HCT116 (cell line): ENCODE measurements around the gene ANKRA2. TPM values are rescaled to one million over a fixed set of nuclear protein-coding genes. Genes with fewer than 3 reads are reported as not detected.

Experiments used
- ATAC-seq: fragments of 200-7000 bp; cut with Tn5 transposase; 2 replicates; pipeline ENCODE4 v1.9.1; 2020; ENCODE audit warnings: mild to moderate bottlenecking, moderate library complexity
- BruUV-seq: library from RNA; stranded (reverse); fragments of 400-500 nt; replicated peaks from 2 replicates; lab custom pipeline; 2021; lab: Mats Ljungman, UMichigan
- CTCF ChIA-PET: fragments of 300-600 bp; sonication (Branson Sonifier 250); formaldehyde crosslinking; loops from one replicate; lab custom pipeline; 2021; ENCODE audit warnings: antibody characterized with exemption; lab: Charles Lee
- POLR2A ChIA-PET: fragments of 300-600, 350-600 bp; sonication (Branson Sonifier 250); formaldehyde crosslinking; loops from one replicate; lab custom pipeline; 2021; ENCODE audit warnings: antibody characterized with exemption; lab: Charles Lee
- RAD21 ChIA-PET, 2 experiments: fragments of 300-600 bp; sonication (Branson Sonifier 250); formaldehyde crosslinking; loops; one replicate each; lab custom pipeline; 2023; ENCODE audit warnings: low total read pairs in 2 of 2; ENCODE audit not compliant: uncharacterized antibody in 2 of 2, unreplicated experiment in 2 of 2, low non-redundant PET in 1 of 2; lab: Charles Lee
- DNase-seq: peaks from one replicate; pipeline ENCODE4 v3.0.0-alpha.2; 2010; ENCODE audit warnings: low read depth, low spot score
- H2AFZ ChIP-seq: fragments of 200-600 bp; shearing (Covaris generic), sonication (generic); 2 replicates; pipeline ENCODE4 v1.6.1; 2017; ENCODE audit warnings: low read depth, mixed run types, mixed read lengths, antibody characterized with exemption, low read length; ENCODE audit not compliant: poor library complexity, severe bottlenecking
- H3K27ac ChIP-seq: 2 replicates; pipeline ENCODE4 v1.5.1; 2012; ENCODE audit warnings: low read depth, low read length
- H3K27me3 ChIP-seq: fragments of 200-600 bp; sonication (generic); 2 replicates; pipeline ENCODE4 v1.6.1; 2016; ENCODE audit warnings: mixed run types, low read length, mixed read lengths; ENCODE audit not compliant: insufficient read depth
- H3K36me3 ChIP-seq, 2 experiments: fragments of 200-500 bp in 1 of 2; fragments of 200-600 bp in 1 of 2; sonication (Bioruptor generic) in 1 of 2; sonication (generic) in 1 of 2; 2 replicates each; pipeline versions ENCODE4 v1.5.1 to v1.6.1; 2014 to 2016; ENCODE audit warnings: low read length in 2 of 2, inconsistent platforms in 1 of 2, mixed read lengths in 1 of 2, mixed run types in 1 of 2; ENCODE audit not compliant: insufficient read depth in 2 of 2, control insufficient read depth in 1 of 2
- H3K4me1 ChIP-seq, 2 experiments: fragments of 200-600 bp in 1 of 2; sonication (generic) in 1 of 2; 2 replicates each; pipeline versions ENCODE4 v1.5.1 to v1.6.1; 2012 to 2017; ENCODE audit warnings: low read length in 2 of 2, inconsistent platforms in 1 of 2, mild to moderate bottlenecking in 1 of 2, mixed read lengths in 1 of 2, mixed run types in 1 of 2, moderate library complexity in 1 of 2; ENCODE audit not compliant: insufficient read depth in 2 of 2, control insufficient read depth in 1 of 2
- H3K4me2 ChIP-seq: fragments of 200-600 bp; sonication (generic); 2 replicates; pipeline ENCODE4 v1.6.1; 2017; ENCODE audit warnings: mixed run types, low read length, mixed read lengths
- H3K4me3 ChIP-seq, 2 experiments: fragments of 200-600 bp in 1 of 2; sonication (generic) in 1 of 2; replicated peaks in 1 of 2; 2 replicates each; pipeline ENCODE4 v1.5.1; 2011 to 2016; ENCODE audit warnings: low read length in 2 of 2, control low read depth in 1 of 2, low read depth in 1 of 2, mild to moderate bottlenecking in 1 of 2, mixed read lengths in 1 of 2, mixed run types in 1 of 2
- H3K79me2 ChIP-seq: fragments of 200-600 bp; sonication (generic); 2 replicates; pipeline ENCODE4 v1.6.1; 2017; ENCODE audit warnings: mild to moderate bottlenecking, mixed run types, low read length, moderate library complexity, mixed read lengths; ENCODE audit not compliant: insufficient read depth
- H3K9ac ChIP-seq: fragments of 200-600 bp; sonication (generic); 2 replicates; pipeline ENCODE4 v1.6.1; 2016; ENCODE audit warnings: low read length, mixed read lengths
- H3K9me2 ChIP-seq: fragments of 200-600 bp; sonication (generic), shearing (Covaris generic); 2 replicates; pipeline ENCODE4 v1.6.1; 2017; ENCODE audit warnings: mixed run types, mild to moderate bottlenecking, moderate library complexity; ENCODE audit not compliant: insufficient read depth
- H3K9me3 ChIP-seq, 2 experiments: fragments of 200-500 bp in 1 of 2; fragments of 200-600 bp in 1 of 2; sonication (Bioruptor generic) in 1 of 2; sonication (generic) in 1 of 2; 2 replicates each; pipeline ENCODE4 v1.6.1; 2014 to 2017; ENCODE audit warnings: low read length in 2 of 2, mixed read lengths in 2 of 2, inconsistent platforms in 1 of 2, low read depth in 1 of 2, mild to moderate bottlenecking in 1 of 2, mixed run types in 1 of 2, moderate library complexity in 1 of 2; ENCODE audit not compliant: control insufficient read depth in 1 of 2, insufficient read depth in 1 of 2
- H4K20me1 ChIP-seq: fragments of 200-600 bp; sonication (generic), shearing (Covaris generic); 2 replicates; pipeline ENCODE4 v1.6.1; 2017; ENCODE audit warnings: mixed run types, mild to moderate bottlenecking, moderate library complexity; ENCODE audit not compliant: insufficient read depth
- EGR1 ChIP-seq: IDR thresholded peaks from 2 replicates; pipeline ENCODE4 v1.6.1; 2012; ENCODE audit warnings: low read depth
- ELF1 ChIP-seq: IDR thresholded peaks from 2 replicates; pipeline ENCODE4 v1.6.1; 2012; ENCODE audit warnings: low read depth, borderline replicate concordance
- EZH2phosphoT487 ChIP-seq: fragments of 200-600 bp; IDR thresholded peaks from 2 replicates; pipeline ENCODE4 v1.6.1; 2018; ENCODE audit warnings: antibody characterized with exemption, borderline replicate concordance
- FOSL1 ChIP-seq: IDR thresholded peaks from 2 replicates; pipeline ENCODE4 v1.6.1; 2012; ENCODE audit warnings: low read depth
- JUND ChIP-seq: IDR thresholded peaks from 2 replicates; pipeline ENCODE4 v1.6.1; 2012
- POLR2AphosphoS5 ChIP-seq: IDR thresholded peaks from 2 replicates; pipeline ENCODE4 v1.6.1; 2011; ENCODE audit warnings: mild to moderate bottlenecking, low read depth, low read length, moderate library complexity
- SP1 ChIP-seq: IDR thresholded peaks from 2 replicates; pipeline ENCODE4 v1.6.1; 2012; ENCODE audit warnings: low read depth
- intact Hi-C: fragments of 100-400 bp; cut with micrococcal nuclease; formaldehyde crosslinking; loops from 2 replicates; pipeline ENCODE4 v1.10.0; 2022
- total RNA-seq: library from RNA; stranded (reverse); gene quantifications from one replicate; pipeline ENCODE4 v1.2.1, GENCODE V29; 2021; ENCODE audit not compliant: unreplicated experiment
- TF ChIP-seq, protein P1 (sequence below): IDR thresholded peaks from 2 replicates; pipeline ENCODE4 v1.6.1; 2011; ENCODE audit warnings: mild to moderate bottlenecking, low read length, moderate library complexity; ENCODE audit not compliant: insufficient replicate concordance; ENCODE audit errors: extremely low read depth
- TF ChIP-seq, protein P2 (sequence below): IDR thresholded peaks from 2 replicates; pipeline ENCODE4 v1.6.1; 2012; ENCODE audit warnings: low read depth

ANKRA2 gene
- total RNA-seq, 1 experiment from 2014 or later, result 17.0 TPM

DNA sequence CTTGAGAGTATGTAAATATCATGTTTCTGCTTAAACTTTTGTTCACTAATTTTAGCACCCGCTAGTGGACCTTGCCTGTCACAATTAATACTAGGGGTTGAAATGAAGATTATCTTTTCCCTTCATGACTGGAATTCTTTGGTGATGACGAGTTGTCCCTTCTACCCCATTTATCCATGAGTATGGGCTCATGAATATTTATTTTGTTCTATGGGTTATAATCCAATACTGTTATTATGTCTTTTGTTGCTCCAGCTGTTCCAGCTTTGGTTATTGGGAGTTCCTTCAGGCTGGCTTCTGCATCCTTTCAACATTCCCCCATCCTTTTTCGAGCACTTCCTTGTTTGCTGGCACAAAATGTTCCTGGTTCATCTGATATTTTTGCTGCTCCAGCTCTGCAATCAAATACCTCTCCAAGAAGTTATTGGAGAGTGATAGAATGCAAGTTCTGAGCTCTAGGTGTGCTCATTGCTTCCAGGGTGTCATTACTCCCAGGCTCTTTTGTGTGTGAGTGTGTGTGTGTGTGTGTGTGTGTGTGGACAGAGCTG is 40.8 kb upstream of the ANKRA2 start:
- Histone ChIP-seq H3K36me3 (no peaks in the 10 kb centered on the region), H3K27me3 (no peaks in the 10 kb centered on the region), H3K4me2 (no peak overlapping the region), H3K9me2 (no peaks in the 10 kb centered on the region), H3K79me2 (no peaks in the 10 kb centered on the region), H4K20me1 (no peaks in the 10 kb centered on the region), H3K9ac (no peak overlapping the region), H2AFZ (no peak overlapping the region), H3K4me1 (no peaks in the 10 kb centered on the region), H3K9me3 (0 out of 4 replicates have a peak, but pooled peaks cover 0 to 4% of the 10 kb centered on the region in 2 experiments), H3K4me3 (no peak overlapping the region), H3K27ac (no peak overlapping the region)
- no peak for TF ChIP-seq EGR1
- no peak for TF ChIP-seq FOSL1
- TF ChIP-seq POLR2AphosphoS5, result no peak
- TF ChIP-seq, protein P1, sequence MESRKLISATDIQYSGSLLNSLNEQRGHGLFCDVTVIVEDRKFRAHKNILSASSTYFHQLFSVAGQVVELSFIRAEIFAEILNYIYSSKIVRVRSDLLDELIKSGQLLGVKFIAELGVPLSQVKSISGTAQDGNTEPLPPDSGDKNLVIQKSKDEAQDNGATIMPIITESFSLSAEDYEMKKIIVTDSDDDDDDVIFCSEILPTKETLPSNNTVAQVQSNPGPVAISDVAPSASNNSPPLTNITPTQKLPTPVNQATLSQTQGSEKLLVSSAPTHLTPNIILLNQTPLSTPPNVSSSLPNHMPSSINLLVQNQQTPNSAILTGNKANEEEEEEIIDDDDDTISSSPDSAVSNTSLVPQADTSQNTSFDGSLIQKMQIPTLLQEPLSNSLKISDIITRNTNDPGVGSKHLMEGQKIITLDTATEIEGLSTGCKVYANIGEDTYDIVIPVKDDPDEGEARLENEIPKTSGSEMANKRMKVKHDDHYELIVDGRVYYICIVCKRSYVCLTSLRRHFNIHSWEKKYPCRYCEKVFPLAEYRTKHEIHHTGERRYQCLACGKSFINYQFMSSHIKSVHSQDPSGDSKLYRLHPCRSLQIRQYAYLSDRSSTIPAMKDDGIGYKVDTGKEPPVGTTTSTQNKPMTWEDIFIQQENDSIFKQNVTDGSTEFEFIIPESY, result no peak
- no peak for TF ChIP-seq SP1
- ChIA-PET CTCF (no interaction called here), RAD21 (no interaction called here), POLR2A (no interaction called here)
- BruUV-seq, result no TSS peak
- ATAC-seq, result no peak
- DNase-seq, result no peak
- intact Hi-C loops, result no loop called here

DNA sequence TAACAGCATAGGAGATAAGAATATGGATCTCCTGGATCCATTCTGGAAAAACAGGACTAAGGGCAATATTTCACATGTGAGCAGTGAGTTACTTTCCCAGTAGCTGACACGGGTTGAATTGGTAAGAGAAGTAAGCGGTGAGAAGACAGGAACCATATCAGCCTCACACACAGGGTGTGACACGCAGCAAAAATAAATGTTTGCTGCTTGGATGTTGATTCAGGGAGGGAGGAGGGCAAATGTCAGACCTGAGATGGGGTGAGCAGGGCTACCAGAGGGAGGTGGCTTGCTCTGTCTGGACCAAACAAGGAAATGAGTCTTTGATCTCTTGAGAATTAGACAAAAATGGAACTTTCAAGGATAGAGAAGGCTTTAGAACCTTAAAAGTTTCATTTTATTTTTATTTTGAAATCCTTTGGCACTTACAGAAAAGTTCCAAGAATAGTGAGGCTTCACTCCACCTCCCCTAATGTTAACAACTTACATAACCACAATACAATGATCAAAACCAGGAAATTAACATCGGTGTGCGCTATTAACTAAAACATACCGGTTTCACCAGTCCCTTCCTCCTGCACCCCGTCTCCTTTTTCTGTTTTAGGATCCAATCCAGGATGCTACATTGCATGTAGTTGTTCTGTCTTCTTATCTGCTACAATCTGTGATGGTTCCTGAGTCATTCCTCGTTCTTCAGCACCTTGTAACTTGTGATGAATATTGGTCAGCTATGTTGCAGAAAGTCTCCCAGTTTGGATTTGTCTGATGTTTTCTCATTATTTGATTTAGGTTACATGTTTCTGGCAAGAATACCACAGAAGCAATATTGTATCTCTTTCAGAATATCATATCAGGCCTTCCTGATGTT is 40.0 kb upstream of the ANKRA2 start:
- H3K9ac ChIP-seq, result no peak overlapping the region
- BruUV-seq, result no TSS peak
- H3K4me3 ChIP-seq, result no peak overlapping the region
- H3K4me2 ChIP-seq, result no peak overlapping the region
- intact Hi-C loops, result no loop called here
- no peak overlapping the region for H2AFZ ChIP-seq
- H3K9me3 ChIP-seq, result 0 out of 4 replicates have a peak, but pooled peaks cover 0 to 4% of the 10 kb centered on the region in 2 experiments
- no peaks in the 10 kb centered on the region for H3K4me1 ChIP-seq
- no peak for DNase-seq
- ATAC-seq, result no peak
- H4K20me1 ChIP-seq, result no peaks in the 10 kb centered on the region
- H3K79me2 ChIP-seq, result no peaks in the 10 kb centered on the region
- H3K36me3 ChIP-seq, result no peaks in the 10 kb centered on the region
- no peaks in the 10 kb centered on the region for H3K9me2 ChIP-seq
- CTCF ChIA-PET, result no interaction called here
- no peak overlapping the region for H3K27ac ChIP-seq
- RAD21 ChIA-PET, result no interaction called here
- H3K27me3 ChIP-seq, result no peaks in the 10 kb centered on the region
- POLR2A ChIA-PET, result no interaction called here
- TF ChIP-seq JUND (no peak), ELF1 (no peak), EZH2phosphoT487 (no peak), FOSL1 (no peak), POLR2AphosphoS5 (no peak)
- TF ChIP-seq, protein P2, sequence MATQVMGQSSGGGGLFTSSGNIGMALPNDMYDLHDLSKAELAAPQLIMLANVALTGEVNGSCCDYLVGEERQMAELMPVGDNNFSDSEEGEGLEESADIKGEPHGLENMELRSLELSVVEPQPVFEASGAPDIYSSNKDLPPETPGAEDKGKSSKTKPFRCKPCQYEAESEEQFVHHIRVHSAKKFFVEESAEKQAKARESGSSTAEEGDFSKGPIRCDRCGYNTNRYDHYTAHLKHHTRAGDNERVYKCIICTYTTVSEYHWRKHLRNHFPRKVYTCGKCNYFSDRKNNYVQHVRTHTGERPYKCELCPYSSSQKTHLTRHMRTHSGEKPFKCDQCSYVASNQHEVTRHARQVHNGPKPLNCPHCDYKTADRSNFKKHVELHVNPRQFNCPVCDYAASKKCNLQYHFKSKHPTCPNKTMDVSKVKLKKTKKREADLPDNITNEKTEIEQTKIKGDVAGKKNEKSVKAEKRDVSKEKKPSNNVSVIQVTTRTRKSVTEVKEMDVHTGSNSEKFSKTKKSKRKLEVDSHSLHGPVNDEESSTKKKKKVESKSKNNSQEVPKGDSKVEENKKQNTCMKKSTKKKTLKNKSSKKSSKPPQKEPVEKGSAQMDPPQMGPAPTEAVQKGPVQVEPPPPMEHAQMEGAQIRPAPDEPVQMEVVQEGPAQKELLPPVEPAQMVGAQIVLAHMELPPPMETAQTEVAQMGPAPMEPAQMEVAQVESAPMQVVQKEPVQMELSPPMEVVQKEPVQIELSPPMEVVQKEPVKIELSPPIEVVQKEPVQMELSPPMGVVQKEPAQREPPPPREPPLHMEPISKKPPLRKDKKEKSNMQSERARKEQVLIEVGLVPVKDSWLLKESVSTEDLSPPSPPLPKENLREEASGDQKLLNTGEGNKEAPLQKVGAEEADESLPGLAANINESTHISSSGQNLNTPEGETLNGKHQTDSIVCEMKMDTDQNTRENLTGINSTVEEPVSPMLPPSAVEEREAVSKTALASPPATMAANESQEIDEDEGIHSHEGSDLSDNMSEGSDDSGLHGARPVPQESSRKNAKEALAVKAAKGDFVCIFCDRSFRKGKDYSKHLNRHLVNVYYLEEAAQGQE, result no peak
- TF ChIP-seq, protein P1, result no peak
